ENCODE data around the gene ABHD14A.
"Not testable (repeated sequence)": the region's sequence is repeated elsewhere in the genome, so short reads cannot be mapped to it uniquely, and the experiment has no call there.

Gene ABHD14A

DNA sequence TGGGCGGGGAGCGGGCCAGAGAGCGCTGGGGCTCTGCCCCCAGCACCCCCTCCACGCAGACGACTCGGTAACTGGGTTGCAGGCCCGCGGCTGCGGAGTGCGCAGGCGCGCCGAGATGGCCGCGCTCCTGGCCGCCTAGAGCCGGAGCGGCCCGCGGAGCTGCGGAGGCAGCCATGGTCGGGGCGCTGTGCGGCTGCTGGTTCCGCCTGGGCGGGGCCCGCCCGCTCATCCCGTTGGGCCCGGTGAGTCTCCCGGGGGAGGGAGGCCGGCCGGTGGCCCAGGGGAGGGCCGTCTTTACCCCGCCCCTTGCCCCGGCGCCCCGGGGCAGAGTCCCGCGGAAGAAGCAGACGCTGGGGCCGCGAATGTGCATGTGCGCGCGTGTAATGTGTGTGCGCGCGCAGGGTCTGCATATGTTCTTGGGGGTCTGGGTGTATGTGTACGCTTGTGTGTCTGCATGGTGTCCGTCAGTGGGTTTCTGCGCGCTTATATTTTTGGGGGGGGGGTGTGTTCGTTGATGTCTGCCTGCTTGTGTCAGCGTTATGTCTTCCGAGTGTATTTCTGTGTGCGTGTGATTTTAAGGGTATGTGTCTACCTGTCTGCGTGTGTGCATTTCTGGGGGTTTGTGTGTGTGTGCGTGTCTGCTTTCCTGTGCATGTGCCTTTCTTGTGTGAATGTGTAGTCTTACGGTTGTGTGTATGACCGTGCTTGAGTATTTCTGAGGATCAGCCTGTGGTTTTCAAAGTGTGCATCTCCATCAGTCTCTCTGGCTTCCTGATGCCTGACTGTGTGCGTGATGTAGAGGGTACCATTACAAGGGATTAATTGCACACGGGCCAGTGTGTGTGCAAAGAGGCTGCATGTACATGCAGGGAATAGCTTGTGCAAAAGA is at the start of gene ABHD14A:
ABHD14A (plus strand) TSS at position 102 of the 889 bp plus-strand sequence; CDS start at position 174, 72 bp downstream.
- DNase-seq (ENCODE audit: low read depth, low spot score) = no peak

GRCh38 chr3:51927061-51927977 is 47.5 kb upstream of the ABHD14A start:
- no peak for DNase-seq (ENCODE audit: low read depth, low spot score)

DNA sequence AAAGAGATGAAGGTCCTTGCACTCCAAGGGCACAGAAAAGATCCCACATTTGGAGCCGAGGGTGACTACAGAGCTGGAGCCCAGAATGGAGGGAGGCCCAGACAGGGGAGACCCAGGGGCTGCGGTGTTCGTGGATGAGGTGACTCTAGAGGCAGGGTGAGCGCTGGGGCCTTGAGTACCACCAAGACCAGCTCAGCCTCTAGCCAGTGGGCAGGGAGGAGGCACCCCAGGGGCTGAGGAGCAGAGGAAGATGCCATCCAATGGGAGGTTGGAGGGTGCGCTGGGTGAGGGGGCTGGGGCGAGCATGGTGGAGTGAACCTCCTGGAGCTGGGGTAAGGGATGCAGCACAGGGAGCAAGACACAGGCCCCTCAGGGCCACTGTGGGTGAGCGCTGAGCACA is 46.4 kb upstream of the ABHD14A start:
- DNase-seq (ENCODE audit: low read depth, low spot score) = no peak

DNA sequence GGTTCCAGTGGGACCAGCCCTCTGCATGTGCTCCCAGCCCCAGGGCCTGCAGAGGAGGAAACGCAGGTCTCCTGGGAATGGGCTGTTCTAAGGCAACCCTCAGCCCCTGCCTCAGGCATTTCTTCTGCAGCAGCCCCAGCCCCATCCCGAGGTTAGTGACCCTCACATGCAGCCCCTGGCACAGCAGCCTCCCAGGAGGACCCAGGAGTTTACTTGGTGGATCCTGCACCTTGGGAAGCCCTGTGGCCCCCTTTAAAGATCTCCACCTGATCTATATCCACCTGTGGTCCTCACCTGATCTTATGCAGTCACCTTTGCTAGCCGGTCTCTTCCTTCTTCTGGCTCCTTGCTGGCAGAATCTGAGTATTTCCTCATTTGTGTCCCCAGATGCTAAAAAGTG is 45.9 kb upstream of the ABHD14A start:
- DNase-seq (ENCODE audit: low read depth, low spot score) = not testable (repeated sequence)

DNA sequence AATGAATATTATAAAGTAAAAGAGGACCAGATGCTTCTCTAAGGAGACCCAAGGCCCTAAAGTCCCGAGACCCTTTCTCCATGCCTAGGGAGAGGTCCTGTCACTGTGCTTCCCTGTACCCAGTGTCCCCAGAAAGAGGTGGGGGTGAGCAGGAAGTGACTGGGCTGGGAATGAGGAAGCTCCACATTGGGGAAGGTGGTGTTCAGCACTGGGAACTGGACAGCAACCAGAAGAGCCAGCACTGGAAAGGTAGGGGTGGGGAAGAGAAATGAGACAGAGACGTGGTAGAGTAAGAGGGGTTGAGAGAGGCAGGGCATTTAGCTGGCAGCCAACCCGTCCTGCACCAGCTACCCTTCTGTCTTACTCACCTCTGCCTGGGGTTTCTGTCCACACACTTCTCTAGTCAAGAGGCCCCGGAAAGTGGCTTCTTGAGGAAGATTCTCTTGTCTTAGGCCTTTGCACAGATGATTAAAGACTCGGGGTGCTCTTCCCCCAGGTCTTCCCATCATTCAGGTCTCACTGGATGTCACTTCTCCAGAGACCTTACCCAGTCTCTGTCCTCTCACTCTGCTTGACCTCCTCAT is 45.4 kb upstream of the ABHD14A start:
- no peak for DNase-seq (ENCODE audit: low read depth, low spot score)

- DNase-seq (ENCODE audit: low read depth, low spot score) = no peak
Measured at GRCh38 chr3:51930439-51930838, 44.4 kb upstream of the ABHD14A start.

DNA sequence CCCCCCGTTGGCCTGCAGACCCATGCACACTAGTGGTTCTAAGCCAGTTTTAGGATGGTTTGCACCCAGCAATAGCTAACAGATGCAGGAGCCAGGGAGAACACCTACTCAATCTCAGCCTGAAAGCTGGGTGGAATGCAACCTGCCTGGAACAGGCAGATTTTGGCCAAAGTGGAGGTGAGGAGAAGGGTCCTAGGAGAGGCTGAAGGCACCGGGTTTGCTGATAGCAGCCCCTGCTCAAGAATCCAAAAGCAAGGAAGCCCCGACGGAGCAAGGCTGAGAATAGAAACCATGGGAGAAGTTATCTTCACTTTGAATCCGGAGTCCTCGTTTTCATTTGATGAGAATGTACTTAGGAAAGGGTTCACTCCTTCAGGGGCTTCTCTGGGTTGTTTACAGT is 43.1 kb upstream of the ABHD14A start:
- no peak for DNase-seq (ENCODE audit: low read depth, low spot score)

DNA sequence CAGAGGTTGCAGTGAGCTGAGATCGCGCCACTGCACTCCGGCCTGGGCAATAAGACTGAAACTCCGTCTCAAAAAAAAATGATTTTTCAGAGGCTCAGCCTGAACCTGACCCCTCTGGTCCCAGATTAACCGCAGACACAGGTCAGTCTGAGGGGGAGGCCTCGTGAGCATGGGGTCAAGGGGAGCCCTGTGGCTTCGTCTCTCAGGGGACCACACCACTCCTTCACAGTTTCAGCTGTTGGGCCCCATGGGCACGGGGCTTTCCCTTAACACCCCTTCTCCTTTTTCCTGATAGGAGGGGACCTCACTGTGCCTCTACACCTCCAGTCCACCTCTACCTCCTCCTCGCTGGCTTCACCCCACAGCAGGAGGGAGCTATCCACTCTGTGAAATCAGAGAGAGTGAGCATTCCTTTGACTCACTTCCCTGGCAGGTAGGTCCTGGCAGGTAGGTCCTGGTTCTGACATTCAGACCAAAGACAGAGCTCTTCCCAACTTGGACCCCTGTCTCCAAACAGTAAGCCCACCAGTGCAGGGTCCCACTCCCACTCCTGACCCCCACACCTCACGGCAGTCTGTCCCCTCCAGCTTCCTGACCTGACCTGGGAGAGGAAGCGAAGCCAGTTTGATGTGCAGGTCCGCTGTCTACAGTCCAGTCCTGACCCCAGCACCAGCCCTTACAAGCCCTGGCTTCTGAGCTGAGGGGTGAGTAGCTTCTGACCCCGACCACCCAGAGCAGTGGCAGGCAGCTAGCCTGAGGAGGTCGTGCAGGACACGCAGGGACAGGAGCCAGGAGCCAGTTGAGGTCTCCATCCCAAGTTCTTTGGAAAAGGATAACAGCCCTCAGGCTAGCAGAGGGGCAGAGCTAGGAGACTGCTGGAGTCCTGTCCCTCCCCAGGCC is 42.1 kb upstream of the ABHD14A start:
- DNase-seq (ENCODE audit: low read depth, low spot score) = no peak

GRCh38 chr3:51933471-51934138 is 41.3 kb upstream of the ABHD14A start:
- DNase-seq (ENCODE audit: low read depth, low spot score) = no peak

GRCh38 chr3:51934139-51934850 is 40.6 kb upstream of the ABHD14A start:
- DNase-seq (ENCODE audit: low read depth, low spot score) = no peak

DNA sequence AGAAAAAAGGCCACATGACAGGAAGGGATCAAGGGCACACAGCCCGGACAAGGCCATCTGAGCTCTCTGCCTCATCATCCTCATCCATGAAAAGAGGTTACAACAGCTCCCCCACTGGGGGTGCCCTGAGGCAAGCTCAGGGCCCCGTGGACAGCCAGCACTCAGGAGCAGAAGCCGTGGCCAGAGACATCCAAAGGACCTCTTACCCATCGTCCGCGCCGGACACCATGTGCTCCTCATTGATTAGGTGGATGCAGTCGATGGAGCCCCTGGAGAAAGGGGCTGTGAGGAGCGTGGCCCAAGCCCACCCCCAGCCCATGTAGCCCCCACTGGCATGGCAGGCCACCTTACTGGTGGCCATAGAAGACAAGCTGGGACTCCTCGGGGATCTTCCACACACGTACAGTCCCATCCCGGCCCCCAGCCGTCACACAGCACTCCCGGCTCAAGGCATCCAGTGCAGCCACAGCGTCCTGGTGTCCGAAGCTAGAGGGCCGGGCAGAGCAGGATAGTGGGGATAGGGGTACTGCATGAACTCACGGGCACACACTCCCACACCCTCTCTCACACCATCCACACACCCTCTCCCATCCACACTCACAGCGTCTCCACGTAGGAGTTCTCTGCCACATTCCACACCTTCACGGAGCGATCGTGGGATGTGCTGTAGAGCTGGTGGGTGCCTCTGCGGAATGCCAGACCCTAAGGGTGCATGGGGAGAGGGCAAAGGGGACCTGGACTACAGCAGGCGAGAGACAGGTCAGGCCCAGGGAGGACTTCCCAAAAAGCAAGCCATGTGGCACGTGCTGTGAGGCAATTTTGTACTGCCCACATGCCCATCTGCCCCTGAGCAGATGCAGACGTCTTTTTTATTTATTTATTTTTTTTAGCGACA is 39.6 kb upstream of the ABHD14A start:
- DNase-seq (ENCODE audit: low read depth, low spot score) = no peak

DNA sequence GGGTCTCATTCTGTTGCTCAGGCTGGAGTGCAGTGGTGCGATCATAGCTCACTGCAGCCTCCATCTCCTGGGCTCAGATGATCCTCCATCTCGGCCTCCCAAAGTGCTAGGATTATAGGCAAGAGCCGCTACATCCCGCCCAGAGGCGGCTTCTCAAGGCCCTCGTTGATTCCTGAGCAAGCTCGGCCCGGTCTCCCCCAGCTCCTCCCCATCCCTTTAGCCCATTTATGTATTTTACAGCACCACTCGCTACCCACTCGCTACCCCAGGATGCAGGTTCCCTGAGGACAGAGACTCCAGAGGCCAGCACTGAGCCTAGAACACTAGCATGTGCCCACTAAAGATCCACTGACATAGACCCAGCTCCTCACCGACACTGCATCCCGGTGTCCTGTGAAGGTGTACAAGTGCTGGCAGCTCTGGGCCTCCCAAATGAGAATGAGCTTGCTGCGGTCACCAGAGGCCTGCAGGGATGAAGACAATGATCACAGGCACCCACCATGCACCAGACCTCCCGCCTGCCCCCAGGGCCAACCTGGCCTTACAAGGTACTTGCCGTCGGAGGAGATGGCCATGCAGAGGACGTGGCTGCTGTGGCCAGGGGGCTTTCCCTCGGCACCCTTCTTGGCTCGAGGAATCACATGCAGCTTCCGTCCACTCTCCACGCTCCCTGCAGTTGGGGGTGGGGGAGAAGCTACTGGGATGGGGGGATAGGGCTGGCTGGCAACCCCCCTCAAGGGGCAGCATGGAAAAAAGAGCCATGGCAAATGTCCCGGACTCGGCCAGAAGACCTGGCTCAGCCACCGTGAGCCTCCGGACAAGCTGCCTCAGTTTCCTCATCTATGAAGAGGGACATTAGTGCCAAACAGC is 38.7 kb upstream of the ABHD14A start:
- DNase-seq (ENCODE audit: low read depth, low spot score) = no peak

GRCh38 chr3:51937014-51937413 is 37.9 kb upstream of the ABHD14A start:
- DNase-seq (ENCODE audit: low read depth, low spot score) = no peak

DNA sequence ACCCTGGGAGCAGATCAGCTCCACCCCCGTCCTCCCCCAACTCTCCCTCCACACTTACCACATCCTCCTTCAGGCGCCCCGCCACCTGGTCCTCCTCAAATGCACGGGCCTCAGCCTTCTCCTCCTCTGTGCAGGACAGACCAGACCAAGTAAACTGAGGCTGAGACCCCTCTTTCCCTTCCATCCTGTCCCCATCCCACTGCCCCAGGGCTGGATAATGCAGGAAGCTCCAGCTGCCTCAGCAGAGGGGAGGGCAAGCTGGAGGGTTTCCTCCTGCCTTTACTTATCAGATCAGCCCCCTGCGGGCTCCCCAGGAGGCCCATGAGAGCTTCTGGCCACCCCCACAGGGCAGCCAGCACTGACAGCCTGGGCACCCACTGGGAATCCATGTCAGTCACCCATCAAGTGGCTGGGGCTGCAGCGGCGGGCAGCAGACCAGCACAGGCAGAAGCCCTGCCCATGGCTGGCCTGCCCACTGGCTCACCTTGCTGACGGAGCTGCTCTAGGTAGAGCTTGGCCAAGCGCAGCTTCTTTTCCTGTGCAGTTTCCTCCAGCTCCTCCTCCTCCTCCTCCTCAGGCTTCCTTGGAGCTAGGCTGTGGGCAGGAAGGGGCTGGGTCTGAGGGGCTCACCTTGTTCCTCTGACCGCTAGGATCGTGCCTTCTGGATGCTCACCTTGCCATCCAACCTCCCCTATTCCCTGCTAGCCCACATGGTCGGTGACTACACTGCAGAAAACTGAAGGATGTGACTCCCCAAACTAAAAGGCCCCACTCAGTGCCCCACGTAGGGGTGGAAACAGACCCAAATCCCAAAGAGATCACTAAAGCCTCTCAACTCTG is 37.0 kb upstream of the ABHD14A start:
- DNase-seq (ENCODE audit: low read depth, low spot score) = no peak

GRCh38 chr3:51938780-51939425 is 36.0 kb upstream of the ABHD14A start:
- DNase-seq (ENCODE audit: low read depth, low spot score) = no peak
